GM12878 (cell line): ENCODE data around the gene TP53BP1. TPM values are rescaled to one million over a fixed set of nuclear protein-coding genes. Genes with fewer than 3 reads are reported as not detected.
A peak's percentile ranks its signal among the peaks of the same experiment; 100 is the strongest.

ENCODE experiments used
- ASH2L ChIP-seq: fragments of 300-600, 200-600 bp; sonication (generic); IDR thresholded peaks from 2 replicates; pipeline ENCODE4 v1.6.1; 2017; ENCODE audit warnings: low read depth, mild to moderate bottlenecking, borderline replicate concordance
- CBX3 ChIP-seq: fragments of 200-600 bp; sonication (generic); IDR thresholded peaks from 2 replicates; pipeline ENCODE4 v1.6.1; 2016; ENCODE audit warnings: low read depth, borderline replicate concordance
- CBX5 ChIP-seq: sonication (generic); IDR thresholded peaks from 2 replicates; pipeline ENCODE4 v1.6.1; 2016; ENCODE audit warnings: low read depth, moderate library complexity, mild to moderate bottlenecking, inconsistent platforms
- CHD4 ChIP-seq: fragments of 200-600 bp; sonication (generic); IDR thresholded peaks from 2 replicates; pipeline ENCODE4 v1.6.1; 2016; ENCODE audit warnings: mild to moderate bottlenecking
- CREB1 ChIP-seq: IDR thresholded peaks from 2 replicates; pipeline ENCODE4 v1.6.1; 2012; ENCODE audit warnings: low read depth, mild to moderate bottlenecking, inconsistent platforms
- EED ChIP-seq: sonication (generic); IDR thresholded peaks from 2 replicates; pipeline ENCODE4 v1.6.1; 2016; ENCODE audit warnings: antibody characterized with exemption, low read depth
- EZH2 ChIP-seq: IDR thresholded peaks from 2 replicates; pipeline ENCODE4 v1.6.1; 2012; ENCODE audit warnings: low read depth, mild to moderate bottlenecking, control low read depth, inconsistent platforms, low read length, borderline replicate concordance; ENCODE audit not compliant: control insufficient read depth
- GATAD2B ChIP-seq: fragments of 450-650 bp; conservative IDR thresholded peaks from 2 replicates; pipeline ENCODE4 v1.6.1; 2017; ENCODE audit warnings: low read depth, mild to moderate bottlenecking, moderate library complexity
- HDAC2 ChIP-seq: fragments of 200-600 bp; sonication (generic); IDR thresholded peaks from 2 replicates; pipeline ENCODE4 v1.6.1; 2017
- HDAC6 ChIP-seq: fragments of 200-600 bp; sonication (generic); IDR thresholded peaks from one replicate; pipeline ENCODE4 v1.8.0; 2017; ENCODE audit warnings: antibody characterized with exemption; ENCODE audit not compliant: unreplicated experiment
- LARP7 ChIP-seq: fragments of 450-650 bp; IDR thresholded peaks from 2 replicates; pipeline ENCODE4 v1.6.1; 2017; ENCODE audit warnings: mild to moderate bottlenecking
- MTA3 ChIP-seq: IDR thresholded peaks from 2 replicates; pipeline ENCODE4 v1.6.1; 2012; ENCODE audit warnings: low read length, inconsistent platforms, borderline replicate concordance
- NFIC ChIP-seq: IDR thresholded peaks from 2 replicates; pipeline ENCODE4 v1.6.1; 2012; ENCODE audit warnings: low read depth, mild to moderate bottlenecking, inconsistent platforms, low read length, moderate library complexity
- NR2C1 ChIP-seq: fragments of 450-650 bp; IDR thresholded peaks from 2 replicates; pipeline ENCODE4 v1.6.1; 2017; ENCODE audit warnings: antibody characterized with exemption, mild to moderate bottlenecking, moderate library complexity
- POLR2AphosphoS5 ChIP-seq: IDR thresholded peaks from 2 replicates; pipeline ENCODE4 v1.6.1; 2011; ENCODE audit warnings: mild to moderate bottlenecking, low read length, inconsistent platforms
- YBX1 ChIP-seq: fragments of 450-650 bp; IDR thresholded peaks from 2 replicates; pipeline ENCODE4 v1.6.1; 2016; ENCODE audit warnings: antibody characterized with exemption
- polyA plus RNA-seq, 11 experiments: library from polyadenylated mRNA; depleted of rRNA in 4 of 11; unstranded in 6 of 11; stranded (reverse) in 5 of 11; fragments of >200 nt; fragmentation: Nextera tagmentation in 4 of 11; fragmentation: Illumina TruSeq in 1 of 11; extraction: Ambion mirVana in 4 of 11; extraction: Trizol in 1 of 11; gene quantifications; 1 replicate in 1 of 11; 2 replicates in 10 of 11; pipeline versions ENCODE4 v1.2.1 to v1.2.3, GENCODE V29; 2011 to 2016; ENCODE audit warnings: inconsistent platforms in 2 of 11, missing spikeins in 2 of 11, low read depth in 1 of 11
- total RNA-seq, 4 experiments: library from RNA; depleted of rRNA in 3 of 4; stranded (reverse); fragments of >200 nt in 3 of 4; fragmentation: Illumina TruSeq in 1 of 4; extraction: Trizol in 1 of 4; gene quantifications; 2 replicates each; pipeline versions ENCODE4 v1.2.1 to v1.2.3, GENCODE V29; 2013 to 2021
- TF ChIP-seq, protein P1 (sequence below): fragments of 150-350 bp; IDR thresholded peaks from 2 replicates; pipeline ENCODE4 v1.6.1; 2014; ENCODE audit warnings: mild to moderate bottlenecking, low read depth, low read length
- TF ChIP-seq, protein P2 (sequence below): fragments of 450-650 bp; IDR thresholded peaks from 2 replicates; pipeline ENCODE4 v1.6.1; 2017; ENCODE audit warnings: antibody characterized with exemption, mild to moderate bottlenecking, moderate library complexity
- TF ChIP-seq, protein P3 (sequence below): fragments of 450-650 bp; IDR thresholded peaks from 2 replicates; pipeline ENCODE4 v1.6.1; 2017; ENCODE audit warnings: mild to moderate bottlenecking, moderate library complexity
- TF ChIP-seq, protein P4 (sequence below): IDR thresholded peaks from 2 replicates; pipeline ENCODE4 v1.6.1; 2011; ENCODE audit warnings: borderline replicate concordance, low read depth, mild to moderate bottlenecking, moderate library complexity, low read length; ENCODE audit not compliant: insufficient read depth, poor library complexity, severe bottlenecking

Gene TP53BP1
- total and polyA plus RNA-seq, 10 of the 15 experiments (the other 5 are each of a cell fraction or from before 2014, with no cell fraction given) = 6.2 to 50.2 (median 19.3) TPM

DNA sequence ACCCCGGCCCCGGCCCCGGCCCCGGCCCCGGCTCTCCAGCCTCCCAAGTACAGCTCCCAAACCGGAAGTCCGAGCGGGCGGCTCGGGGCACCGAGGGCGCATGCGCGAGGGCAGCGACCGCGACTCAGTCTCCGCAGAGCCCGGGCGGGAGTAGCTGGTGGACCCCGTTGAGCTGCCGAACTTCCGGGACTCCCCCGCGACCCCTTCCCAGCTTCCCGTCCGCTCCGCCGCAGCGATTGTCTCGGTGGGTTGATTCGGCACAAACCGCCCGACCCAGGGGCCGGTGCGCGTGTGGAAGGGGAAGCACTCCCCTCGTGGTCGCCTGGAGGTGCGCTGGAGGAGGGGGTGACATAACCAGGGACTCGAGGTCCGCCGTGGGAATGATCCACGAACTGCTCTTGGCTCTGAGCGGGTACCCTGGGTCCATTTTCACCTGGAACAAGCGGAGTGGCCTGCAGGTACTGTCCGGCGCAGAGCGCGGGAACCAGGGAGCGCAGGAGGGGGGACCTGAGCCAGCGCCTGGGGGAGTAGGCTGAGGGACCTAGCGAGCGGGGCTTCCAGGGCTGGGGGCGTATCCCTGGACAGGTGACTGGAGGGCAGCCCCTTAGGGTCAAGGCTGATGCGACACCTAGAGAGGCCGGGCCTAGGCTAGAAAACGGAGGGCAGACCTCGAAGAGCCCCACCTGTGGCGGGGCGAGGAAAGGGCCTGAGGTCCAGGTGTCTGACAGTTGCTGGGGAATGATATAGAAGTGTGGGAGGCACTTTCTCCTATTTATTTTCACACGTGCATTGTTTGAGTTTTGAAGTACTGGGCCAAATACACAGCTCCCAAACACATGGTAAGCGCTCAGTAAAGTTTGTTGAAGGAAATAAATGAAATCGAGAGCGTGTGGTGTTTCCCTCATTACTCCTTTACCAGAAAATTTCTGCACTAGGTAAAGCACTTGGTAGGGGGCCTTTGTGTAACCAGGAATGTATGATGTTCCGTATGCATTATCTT lies 121.7 kb downstream of the TP53BP1 start, which contains the start of the genes TUBGCP4 and ZSCAN29 (continued):
- TF ChIP-seq, protein P1, sequence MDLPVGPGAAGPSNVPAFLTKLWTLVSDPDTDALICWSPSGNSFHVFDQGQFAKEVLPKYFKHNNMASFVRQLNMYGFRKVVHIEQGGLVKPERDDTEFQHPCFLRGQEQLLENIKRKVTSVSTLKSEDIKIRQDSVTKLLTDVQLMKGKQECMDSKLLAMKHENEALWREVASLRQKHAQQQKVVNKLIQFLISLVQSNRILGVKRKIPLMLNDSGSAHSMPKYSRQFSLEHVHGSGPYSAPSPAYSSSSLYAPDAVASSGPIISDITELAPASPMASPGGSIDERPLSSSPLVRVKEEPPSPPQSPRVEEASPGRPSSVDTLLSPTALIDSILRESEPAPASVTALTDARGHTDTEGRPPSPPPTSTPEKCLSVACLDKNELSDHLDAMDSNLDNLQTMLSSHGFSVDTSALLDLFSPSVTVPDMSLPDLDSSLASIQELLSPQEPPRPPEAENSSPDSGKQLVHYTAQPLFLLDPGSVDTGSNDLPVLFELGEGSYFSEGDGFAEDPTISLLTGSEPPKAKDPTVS = no peak
- TF ChIP-seq, protein P2, sequence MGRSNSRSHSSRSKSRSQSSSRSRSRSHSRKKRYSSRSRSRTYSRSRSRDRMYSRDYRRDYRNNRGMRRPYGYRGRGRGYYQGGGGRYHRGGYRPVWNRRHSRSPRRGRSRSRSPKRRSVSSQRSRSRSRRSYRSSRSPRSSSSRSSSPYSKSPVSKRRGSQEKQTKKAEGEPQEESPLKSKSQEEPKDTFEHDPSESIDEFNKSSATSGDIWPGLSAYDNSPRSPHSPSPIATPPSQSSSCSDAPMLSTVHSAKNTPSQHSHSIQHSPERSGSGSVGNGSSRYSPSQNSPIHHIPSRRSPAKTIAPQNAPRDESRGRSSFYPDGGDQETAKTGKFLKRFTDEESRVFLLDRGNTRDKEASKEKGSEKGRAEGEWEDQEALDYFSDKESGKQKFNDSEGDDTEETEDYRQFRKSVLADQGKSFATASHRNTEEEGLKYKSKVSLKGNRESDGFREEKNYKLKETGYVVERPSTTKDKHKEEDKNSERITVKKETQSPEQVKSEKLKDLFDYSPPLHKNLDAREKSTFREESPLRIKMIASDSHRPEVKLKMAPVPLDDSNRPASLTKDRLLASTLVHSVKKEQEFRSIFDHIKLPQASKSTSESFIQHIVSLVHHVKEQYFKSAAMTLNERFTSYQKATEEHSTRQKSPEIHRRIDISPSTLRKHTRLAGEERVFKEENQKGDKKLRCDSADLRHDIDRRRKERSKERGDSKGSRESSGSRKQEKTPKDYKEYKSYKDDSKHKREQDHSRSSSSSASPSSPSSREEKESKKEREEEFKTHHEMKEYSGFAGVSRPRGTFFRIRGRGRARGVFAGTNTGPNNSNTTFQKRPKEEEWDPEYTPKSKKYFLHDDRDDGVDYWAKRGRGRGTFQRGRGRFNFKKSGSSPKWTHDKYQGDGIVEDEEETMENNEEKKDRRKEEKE = no peak
- no peak for TF ChIP-seq HDAC6
- TF ChIP-seq MTA3 = no peak
- no peak for TF ChIP-seq CREB1
- no peak for TF ChIP-seq CBX3
- TF ChIP-seq NR2C1 = no peak
- TF ChIP-seq NFIC = no peak
- 0 out of 2 replicates have a peak, but pooled peaks have one; percentile 25 for TF ChIP-seq EED
- TF ChIP-seq GATAD2B = peak; percentile 75; the same call in 1 of the 2 replicates
- no peak; the same call in 1 of the 2 replicates for TF ChIP-seq LARP7
- TF ChIP-seq ASH2L = peak; percentile 52; the same call in 1 of the 2 replicates
- TF ChIP-seq HDAC2 = no peak
- no peak for TF ChIP-seq EZH2
- TF ChIP-seq, protein P3, sequence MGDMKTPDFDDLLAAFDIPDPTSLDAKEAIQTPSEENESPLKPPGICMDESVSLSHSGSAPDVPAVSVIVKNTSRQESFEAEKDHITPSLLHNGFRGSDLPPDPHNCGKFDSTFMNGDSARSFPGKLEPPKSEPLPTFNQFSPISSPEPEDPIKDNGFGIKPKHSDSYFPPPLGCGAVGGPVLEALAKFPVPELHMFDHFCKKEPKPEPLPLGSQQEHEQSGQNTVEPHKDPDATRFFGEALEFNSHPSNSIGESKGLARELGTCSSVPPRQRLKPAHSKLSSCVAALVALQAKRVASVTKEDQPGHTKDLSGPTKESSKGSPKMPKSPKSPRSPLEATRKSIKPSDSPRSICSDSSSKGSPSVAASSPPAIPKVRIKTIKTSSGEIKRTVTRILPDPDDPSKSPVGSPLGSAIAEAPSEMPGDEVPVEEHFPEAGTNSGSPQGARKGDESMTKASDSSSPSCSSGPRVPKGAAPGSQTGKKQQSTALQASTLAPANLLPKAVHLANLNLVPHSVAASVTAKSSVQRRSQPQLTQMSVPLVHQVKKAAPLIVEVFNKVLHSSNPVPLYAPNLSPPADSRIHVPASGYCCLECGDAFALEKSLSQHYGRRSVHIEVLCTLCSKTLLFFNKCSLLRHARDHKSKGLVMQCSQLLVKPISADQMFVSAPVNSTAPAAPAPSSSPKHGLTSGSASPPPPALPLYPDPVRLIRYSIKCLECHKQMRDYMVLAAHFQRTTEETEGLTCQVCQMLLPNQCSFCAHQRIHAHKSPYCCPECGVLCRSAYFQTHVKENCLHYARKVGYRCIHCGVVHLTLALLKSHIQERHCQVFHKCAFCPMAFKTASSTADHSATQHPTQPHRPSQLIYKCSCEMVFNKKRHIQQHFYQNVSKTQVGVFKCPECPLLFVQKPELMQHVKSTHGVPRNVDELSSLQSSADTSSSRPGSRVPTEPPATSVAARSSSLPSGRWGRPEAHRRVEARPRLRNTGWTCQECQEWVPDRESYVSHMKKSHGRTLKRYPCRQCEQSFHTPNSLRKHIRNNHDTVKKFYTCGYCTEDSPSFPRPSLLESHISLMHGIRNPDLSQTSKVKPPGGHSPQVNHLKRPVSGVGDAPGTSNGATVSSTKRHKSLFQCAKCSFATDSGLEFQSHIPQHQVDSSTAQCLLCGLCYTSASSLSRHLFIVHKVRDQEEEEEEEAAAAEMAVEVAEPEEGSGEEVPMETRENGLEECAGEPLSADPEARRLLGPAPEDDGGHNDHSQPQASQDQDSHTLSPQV = no peak
- no peak for TF ChIP-seq CHD4
- TF ChIP-seq POLR2AphosphoS5 = peak; percentile 64; the same call in 1 of the 2 replicates
- no peak for TF ChIP-seq CBX5
- no peak for TF ChIP-seq YBX1
- TF ChIP-seq, protein P4, sequence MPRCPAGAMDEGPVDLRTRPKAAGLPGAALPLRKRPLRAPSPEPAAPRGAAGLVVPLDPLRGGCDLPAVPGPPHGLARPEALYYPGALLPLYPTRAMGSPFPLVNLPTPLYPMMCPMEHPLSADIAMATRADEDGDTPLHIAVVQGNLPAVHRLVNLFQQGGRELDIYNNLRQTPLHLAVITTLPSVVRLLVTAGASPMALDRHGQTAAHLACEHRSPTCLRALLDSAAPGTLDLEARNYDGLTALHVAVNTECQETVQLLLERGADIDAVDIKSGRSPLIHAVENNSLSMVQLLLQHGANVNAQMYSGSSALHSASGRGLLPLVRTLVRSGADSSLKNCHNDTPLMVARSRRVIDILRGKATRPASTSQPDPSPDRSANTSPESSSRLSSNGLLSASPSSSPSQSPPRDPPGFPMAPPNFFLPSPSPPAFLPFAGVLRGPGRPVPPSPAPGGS = no peak
